ENCODE results near the gene AREG.

AREG gene

GRCh38 chr4:74433541-74434172 is 11.3 kb upstream of the AREG start:
- no peak for DNase-seq

GRCh38 chr4:74435296-74435695 is 9.6 kb upstream of the AREG start:
- DNase-seq = no peak

GRCh38 chr4:74437866-74438265 is 7.1 kb upstream of the AREG start:
- no peak for DNase-seq

GRCh38 chr4:74438661-74439060 is 6.3 kb upstream of the AREG start:
- no peak for DNase-seq

GRCh38 chr4:74439952-74440351 is 5.0 kb upstream of the AREG start:
- no peak for DNase-seq

GRCh38 chr4:74440356-74440755 is 4.6 kb upstream of the AREG start:
- no peak for DNase-seq

- no peak for DNase-seq
Observed at GRCh38 chr4:74441744-74442143, 3.2 kb upstream of the AREG start.

GRCh38 chr4:74446193-74446868 is 1.4 kb downstream of the AREG start:
- DNase-seq = no peak

- no peak for DNase-seq
Observed at GRCh38 chr4:74446896-74447295, 2.0 kb downstream of the AREG start.

- DNase-seq = no peak
Observed at GRCh38 chr4:74447636-74448233, 2.8 kb downstream of the AREG start.

GRCh38 chr4:74449571-74450297 is 4.8 kb downstream of the AREG start:
- DNase-seq = no peak

GRCh38 chr4:74450298-74450683 is 5.4 kb downstream of the AREG start:
- DNase-seq = no peak

- DNase-seq = no peak
Observed at GRCh38 chr4:74451214-74451661, 6.3 kb downstream of the AREG start.

- DNase-seq = no peak
Observed at GRCh38 chr4:74453037-74453635, 8.2 kb downstream of the AREG start.

GRCh38 chr4:74453829-74454742 is 9.2 kb downstream of the AREG start:
- no peak for DNase-seq

- no peak for DNase-seq
Observed at GRCh38 chr4:74455361-74456055, 10.6 kb downstream of the AREG start.

- DNase-seq = no peak
Observed at GRCh38 chr4:74456056-74456744, 11.3 kb downstream of the AREG start.

- no peak for DNase-seq
Observed at GRCh38 chr4:74456849-74457395, 12.0 kb downstream of the AREG start.

GRCh38 chr4:74460833-74461232 is 15.9 kb downstream of the AREG start:
- DNase-seq = no peak

GRCh38 chr4:74463123-74463522 is 18.2 kb downstream of the AREG start:
- DNase-seq = no peak

- DNase-seq = no peak
Observed at GRCh38 chr4:74464291-74464690, 19.4 kb downstream of the AREG start.
